Activated CD4-positive, alpha-beta T cell treated with anti-CD3 and anti-CD28 coated beads, Interleukin-2, amount 50 U/mL, for 16 hours (primary cell): ENCODE measurements around the gene LRMDA.

Source experiments
- DNase-seq: peaks from one replicate; pipeline ENCODE4 v3.0.0-alpha.2; 2020

The LRMDA gene

GRCh38 chr10:75682649-75683557, 251.5 kb downstream of the LRMDA start:
- no peak for DNase-seq

GRCh38 chr10:75685187-75685586, 253.8 kb downstream of the LRMDA start:
- DNase-seq, result no peak

GRCh38 chr10:75688506-75689300, 257.3 kb downstream of the LRMDA start:
- no peak for DNase-seq

- no peak for DNase-seq
Observed at GRCh38 chr10:75693489-75693888, 262.1 kb downstream of the LRMDA start.

GRCh38 chr10:75694269-75694668, 262.8 kb downstream of the LRMDA start:
- DNase-seq, result no peak

- DNase-seq, result no peak
Observed at GRCh38 chr10:75694790-75695189, 263.4 kb downstream of the LRMDA start.

GRCh38 chr10:75695994-75696393, 264.6 kb downstream of the LRMDA start:
- DNase-seq, result no peak

- DNase-seq, result no peak
Observed at GRCh38 chr10:75696536-75696935, 265.1 kb downstream of the LRMDA start.

GRCh38 chr10:75703191-75703854, 271.9 kb downstream of the LRMDA start:
- no peak for DNase-seq

- DNase-seq, result no peak
Observed at GRCh38 chr10:75705426-75705825, 274.0 kb downstream of the LRMDA start.

- no peak for DNase-seq
Observed at GRCh38 chr10:75707080-75707840, 275.8 kb downstream of the LRMDA start.

GRCh38 chr10:75708060-75708459, 276.6 kb downstream of the LRMDA start:
- no peak for DNase-seq

GRCh38 chr10:75709245-75709644, 277.8 kb downstream of the LRMDA start:
- DNase-seq, result no peak

- DNase-seq, result no peak
Observed at GRCh38 chr10:75709811-75710210, 278.4 kb downstream of the LRMDA start.

GRCh38 chr10:75712242-75712880, 280.9 kb downstream of the LRMDA start:
- DNase-seq, result no peak

GRCh38 chr10:75716506-75716905, 285.1 kb downstream of the LRMDA start:
- DNase-seq, result no peak

GRCh38 chr10:75717126-75717916, 285.9 kb downstream of the LRMDA start:
- no peak for DNase-seq

- no peak for DNase-seq
Observed at GRCh38 chr10:75718991-75719390, 287.6 kb downstream of the LRMDA start.

GRCh38 chr10:75720157-75720556, 288.7 kb downstream of the LRMDA start:
- no peak for DNase-seq

GRCh38 chr10:75722020-75722419, 290.6 kb downstream of the LRMDA start:
- DNase-seq, result no peak

- no peak for DNase-seq
Observed at GRCh38 chr10:75722609-75723008, 291.2 kb downstream of the LRMDA start.
